GM10266 (cell line): Measurements from ENCODE around the gene CAMK2D.
"Not testable (repeated sequence)": the region's sequence is repeated elsewhere in the genome, so short reads cannot be mapped to it uniquely, and the experiment has no call there.

Source experiments
- DNase-seq: peaks from one replicate; pipeline ENCODE4 v3.0.0; 2012; ENCODE audit errors: extremely low spot score
- CTCF ChIP-seq: IDR thresholded peaks from 2 replicates; pipeline ENCODE4 v1.5.1; 2012; ENCODE audit warnings: mild to moderate bottlenecking, low read depth; ENCODE audit not compliant: control insufficient read depth, insufficient read depth; ENCODE audit errors: missing control alignments

CAMK2D gene

DNA sequence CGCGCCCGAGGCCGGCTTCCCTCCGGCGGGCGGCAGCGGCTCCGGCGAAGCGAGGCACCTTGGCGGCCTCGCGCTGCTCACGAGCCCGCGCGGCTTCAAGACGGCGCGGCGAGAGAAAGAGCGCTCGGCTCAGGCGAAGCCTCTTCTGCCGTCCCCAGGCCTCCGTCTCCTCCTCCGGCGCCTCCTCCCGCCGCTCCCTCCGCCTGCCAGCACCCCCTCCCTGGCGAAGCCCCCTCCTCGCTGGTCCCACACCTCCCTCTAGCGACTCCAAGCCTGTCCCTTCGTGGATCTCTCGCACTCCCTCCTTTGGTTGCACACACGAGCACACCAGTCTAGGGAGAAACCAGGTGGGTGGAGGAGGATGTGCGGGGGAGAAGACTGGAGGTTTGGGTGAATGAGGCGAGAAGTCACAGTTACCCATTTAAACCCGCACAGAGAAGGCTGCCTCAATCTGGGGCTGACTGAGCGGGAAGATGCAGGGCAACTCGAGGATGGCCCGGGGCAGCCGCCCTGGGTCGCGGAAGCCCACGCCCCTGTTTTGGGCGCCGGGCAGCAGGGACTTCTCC lies at the start of gene CAMK2D:
Gene CAMK2D, minus strand, starts transcription at position 119 of the 566 bp plus-strand sequence. CDS start 670 bp downstream, outside the sequence.
- DNase-seq, result peak; percentile 85
- peak; percentile 93 for TF ChIP-seq CTCF

DNA sequence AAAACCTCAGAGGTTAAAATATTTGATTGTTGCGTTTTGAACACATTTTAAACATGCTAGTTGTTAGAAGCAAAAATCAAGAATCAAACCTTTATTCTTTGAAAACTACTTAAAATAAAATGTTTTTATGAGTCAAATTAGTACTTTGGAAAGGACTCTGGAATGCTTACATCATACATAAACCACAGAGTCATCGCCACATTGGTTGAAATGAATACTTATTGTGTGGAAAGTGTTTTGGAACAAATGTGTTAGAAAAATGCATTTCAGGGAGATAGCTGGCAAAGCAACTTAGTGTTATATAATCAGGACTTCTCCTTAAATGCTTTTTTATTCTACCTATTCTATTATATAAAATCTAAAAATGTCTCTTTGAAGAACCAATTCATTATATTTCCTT lies 49.4 kb upstream of the CAMK2D start:
- DNase-seq, result no peak
- no peak for TF ChIP-seq CTCF

DNA sequence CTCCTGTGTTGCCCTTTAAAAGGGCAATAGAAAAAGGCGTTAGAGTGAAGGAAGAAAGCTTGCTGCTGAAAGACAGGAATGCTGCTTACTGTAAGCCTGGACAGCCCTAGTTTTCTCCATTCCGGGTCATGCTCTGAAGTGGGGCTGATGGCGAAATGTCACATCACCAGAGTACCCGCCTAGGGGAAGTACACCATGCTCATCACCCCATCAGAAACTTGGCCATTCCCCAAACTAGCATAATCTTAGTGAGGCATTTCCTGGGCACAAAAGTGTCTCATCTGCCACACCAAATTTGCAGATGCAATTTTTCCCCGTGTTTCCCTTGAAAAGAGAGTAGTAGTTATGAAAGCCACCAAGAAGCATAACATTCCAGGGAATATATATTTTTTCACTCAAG lies 47.8 kb upstream of the CAMK2D start:
- no peak for TF ChIP-seq CTCF
- no peak for DNase-seq

- no peak for DNase-seq
- no peak for TF ChIP-seq CTCF
Observed at GRCh38 chr4:113806850-113807249, 45.3 kb upstream of the CAMK2D start.

DNA sequence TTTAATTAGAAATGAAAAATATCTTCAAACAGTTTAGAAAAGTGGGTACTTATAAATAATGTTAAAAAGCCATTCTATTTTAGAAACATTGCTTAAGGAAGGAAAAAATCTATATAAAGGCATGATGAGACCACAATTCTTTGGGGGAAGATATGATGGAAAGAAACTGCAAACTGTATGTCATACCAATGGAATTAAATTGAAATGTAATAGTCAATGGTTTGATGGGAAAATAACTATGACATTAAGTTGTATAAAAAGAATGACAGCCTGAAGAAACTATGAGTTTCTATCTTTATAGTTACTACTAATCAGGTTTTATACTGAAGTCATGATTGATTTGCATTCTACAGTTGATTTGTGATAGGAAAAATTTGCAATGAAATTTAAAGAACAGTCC lies 40.3 kb upstream of the CAMK2D start:
- DNase-seq, result no peak
- no peak for TF ChIP-seq CTCF

GRCh38 chr4:113796381-113796780 lies 34.8 kb upstream of the CAMK2D start:
- DNase-seq, result not testable (repeated sequence)

GRCh38 chr4:113790478-113790877 lies 28.9 kb upstream of the CAMK2D start:
- DNase-seq, result no peak
- TF ChIP-seq CTCF, result no peak

DNA sequence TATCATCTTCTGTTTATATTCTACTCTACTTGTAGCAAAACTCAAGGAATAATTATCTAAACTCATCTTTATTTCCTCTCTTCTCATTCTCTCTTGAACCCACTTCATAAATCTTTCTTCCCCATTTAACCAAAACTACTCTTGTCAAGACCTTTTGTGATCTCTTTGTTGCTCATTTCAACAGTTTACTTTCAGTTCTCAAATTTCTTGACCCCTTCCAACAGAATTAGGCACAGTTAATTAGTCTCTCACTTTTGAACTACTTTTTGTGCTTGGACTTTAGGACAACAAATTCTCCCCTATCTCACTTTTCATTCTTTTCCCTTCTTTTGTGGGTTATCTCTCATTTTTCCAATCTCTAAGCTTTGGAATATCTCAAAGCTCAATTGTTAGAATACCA lies 27.4 kb upstream of the CAMK2D start:
- no peak for DNase-seq
- no peak for TF ChIP-seq CTCF
